Prostate gland (tissue), 2 donors: Measurements from ENCODE around the gene DNAJC16.

Source experiments
- POLR2A ChIP-seq: fragments of 450-650 bp; IDR thresholded peaks from one replicate; pipeline ENCODE4 v1.6.1; 2016; ENCODE audit warnings: antibody characterized with exemption, mild to moderate bottlenecking
- TF ChIP-seq, protein P1 (sequence below), 4 experiments: fragments of 200-600 bp in 2 of 4; fragments of 450-650 bp in 2 of 4; sonication (generic) in 2 of 4; IDR thresholded peaks; 1 replicate in 3 of 4; 2 replicates in 1 of 4; pipeline ENCODE4 v1.5.1; 2016 to 2019; ENCODE audit warnings: antibody characterized with exemption in 4 of 4, mild to moderate bottlenecking in 2 of 4, moderate library complexity in 2 of 4

DNA sequence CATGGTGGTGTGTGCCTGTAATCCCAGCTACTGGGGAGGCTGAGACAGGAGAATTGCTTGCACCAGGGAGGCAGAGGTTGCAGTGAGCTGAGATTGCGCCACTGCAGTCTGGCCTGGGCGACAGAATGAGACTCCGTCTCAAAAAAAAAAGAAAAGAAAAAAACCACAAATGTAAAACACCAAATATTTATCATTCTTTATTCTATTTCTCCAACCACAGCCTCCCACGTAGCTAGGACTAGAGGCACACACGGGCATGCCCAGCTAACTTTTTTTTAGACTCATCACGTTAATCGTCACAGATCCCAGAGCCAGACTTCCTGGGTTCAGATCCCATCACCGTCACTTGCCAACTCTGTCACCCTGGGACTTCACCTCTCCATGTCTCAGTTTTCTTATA lies 13.5 kb downstream of the DNAJC16 start:
- TF ChIP-seq POLR2A: no peak
- TF ChIP-seq, protein P1, sequence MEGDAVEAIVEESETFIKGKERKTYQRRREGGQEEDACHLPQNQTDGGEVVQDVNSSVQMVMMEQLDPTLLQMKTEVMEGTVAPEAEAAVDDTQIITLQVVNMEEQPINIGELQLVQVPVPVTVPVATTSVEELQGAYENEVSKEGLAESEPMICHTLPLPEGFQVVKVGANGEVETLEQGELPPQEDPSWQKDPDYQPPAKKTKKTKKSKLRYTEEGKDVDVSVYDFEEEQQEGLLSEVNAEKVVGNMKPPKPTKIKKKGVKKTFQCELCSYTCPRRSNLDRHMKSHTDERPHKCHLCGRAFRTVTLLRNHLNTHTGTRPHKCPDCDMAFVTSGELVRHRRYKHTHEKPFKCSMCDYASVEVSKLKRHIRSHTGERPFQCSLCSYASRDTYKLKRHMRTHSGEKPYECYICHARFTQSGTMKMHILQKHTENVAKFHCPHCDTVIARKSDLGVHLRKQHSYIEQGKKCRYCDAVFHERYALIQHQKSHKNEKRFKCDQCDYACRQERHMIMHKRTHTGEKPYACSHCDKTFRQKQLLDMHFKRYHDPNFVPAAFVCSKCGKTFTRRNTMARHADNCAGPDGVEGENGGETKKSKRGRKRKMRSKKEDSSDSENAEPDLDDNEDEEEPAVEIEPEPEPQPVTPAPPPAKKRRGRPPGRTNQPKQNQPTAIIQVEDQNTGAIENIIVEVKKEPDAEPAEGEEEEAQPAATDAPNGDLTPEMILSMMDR (IDR thresholded peaks at IDR 0.05): no peak
